ENCODE measurements around the gene FAM107B.
A peak's percentile ranks its signal among the peaks of the same experiment; 100 is the strongest.

The FAM107B gene

DNA sequence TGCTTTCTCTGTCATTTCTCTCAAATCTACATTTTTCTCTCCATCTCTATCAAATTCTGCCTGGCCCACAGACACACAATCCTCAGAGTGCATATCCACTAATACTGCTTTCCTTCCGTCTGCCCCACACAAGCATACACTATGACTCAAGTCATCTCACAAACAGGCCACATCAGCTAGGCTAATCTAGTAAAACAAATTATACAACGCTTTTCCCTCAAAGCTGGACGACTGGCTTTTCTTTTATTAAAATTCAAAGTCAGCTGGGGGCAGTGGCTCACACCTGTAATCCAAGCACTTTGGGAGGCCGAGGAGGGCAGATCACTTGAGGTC, 161.1 kb downstream of the FAM107B start:
- no peak overlapping the region for H3K4me3 ChIP-seq (ENCODE audit: low read depth in 1 of 2, low read length in 1 of 2)
- no peak for TF ChIP-seq CTCF (IDR thresholded peaks at IDR 0.05)
- H3K4me1 ChIP-seq (ENCODE audit: control insufficient read depth in 1 of 2, insufficient read depth in 1 of 2, low read depth in 1 of 2, low read length in 1 of 2), result peaks cover 70 to 84% of the 10 kb centered on the region in 2 experiments
- peak overlapping the region; percentile 72 for H3K27ac ChIP-seq
- H3K36me3 ChIP-seq, result no peaks in the 10 kb centered on the region
- H3K9me3 ChIP-seq, result no peaks in the 10 kb centered on the region
- H3K27me3 ChIP-seq, result no peaks in the 10 kb centered on the region

DNA sequence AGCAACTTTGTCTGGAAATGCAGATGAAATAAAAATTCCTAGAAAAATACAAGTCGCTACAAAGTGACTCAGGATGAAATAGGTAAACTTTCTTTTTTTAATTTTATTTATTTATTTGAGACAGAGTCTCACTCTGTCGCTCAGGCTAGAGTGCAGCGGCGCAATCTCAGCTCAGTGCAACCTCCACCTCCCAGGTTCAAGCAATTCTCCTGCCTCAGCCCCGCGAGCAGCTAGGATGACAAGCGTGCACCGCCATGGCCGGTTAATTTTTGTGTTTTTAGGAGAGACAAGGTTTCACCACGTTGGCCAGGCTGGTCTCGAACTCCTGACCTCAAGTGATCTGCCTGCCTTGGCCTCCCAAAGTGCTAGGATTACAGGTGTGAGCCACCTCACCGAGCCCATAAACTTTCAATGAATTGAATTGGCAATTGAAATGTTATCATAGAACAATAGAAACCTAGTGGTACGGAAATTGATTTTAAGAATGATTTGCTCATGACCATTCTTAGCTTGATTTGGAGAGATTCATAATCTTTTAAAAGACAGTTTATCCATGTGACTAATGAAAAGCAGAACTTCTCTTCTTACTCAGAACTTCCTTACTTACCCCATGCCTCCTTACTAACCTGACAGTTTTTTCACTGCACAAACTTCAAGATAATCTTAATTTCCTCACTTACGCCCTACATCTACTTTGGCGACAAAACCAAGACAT, 161.7 kb downstream of the FAM107B start:
- peak overlapping the region; percentile 72 for H3K27ac ChIP-seq
- H3K9me3 ChIP-seq, result no peaks in the 10 kb centered on the region
- H3K4me1 ChIP-seq (ENCODE audit: control insufficient read depth in 1 of 2, insufficient read depth in 1 of 2, low read depth in 1 of 2, low read length in 1 of 2), result peaks cover 70 to 84% of the 10 kb centered on the region in 2 experiments
- TF ChIP-seq CTCF (IDR thresholded peaks at IDR 0.05), result no peak
- no peaks in the 10 kb centered on the region for H3K36me3 ChIP-seq
- H3K4me3 ChIP-seq (ENCODE audit: low read depth in 1 of 2, low read length in 1 of 2), result no peak overlapping the region
- H3K27me3 ChIP-seq, result no peaks in the 10 kb centered on the region

DNA sequence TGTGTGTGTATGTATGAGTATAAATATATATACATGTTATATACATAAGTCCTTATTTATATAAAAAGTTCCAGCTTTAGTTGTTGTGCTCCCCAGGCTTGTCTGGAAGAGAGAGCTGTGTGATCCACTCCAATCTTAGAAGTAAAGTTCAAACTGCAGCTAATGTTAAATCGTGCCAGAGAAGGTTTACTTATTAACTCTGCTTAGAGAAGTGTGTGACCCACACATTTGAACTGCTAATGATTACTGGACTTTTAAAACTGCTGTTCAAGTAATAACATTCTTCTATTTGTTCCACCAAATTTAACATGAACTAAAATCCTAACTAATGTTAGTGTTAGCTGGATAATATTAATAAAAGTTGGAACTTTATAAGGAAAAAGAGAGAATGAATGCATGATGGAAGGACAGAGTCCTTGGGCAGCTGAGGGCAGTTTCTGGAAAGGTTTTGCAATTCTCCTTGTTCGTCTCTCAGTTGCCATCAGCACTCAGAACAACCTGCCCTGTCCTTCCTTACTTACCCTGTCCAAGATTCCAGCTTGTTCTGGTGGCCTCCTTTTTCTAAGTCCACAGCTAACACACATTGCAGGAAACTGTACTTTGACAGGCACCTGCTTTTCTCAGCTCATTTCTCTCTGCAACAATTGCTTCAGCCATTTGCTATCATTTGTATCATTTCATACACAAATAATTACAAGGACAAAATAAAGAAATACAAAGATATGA, 162.6 kb downstream of the FAM107B start:
- H3K4me3 ChIP-seq (ENCODE audit: low read depth in 1 of 2, low read length in 1 of 2), result no peak overlapping the region
- no peaks in the 10 kb centered on the region for H3K36me3 ChIP-seq
- no peaks in the 10 kb centered on the region for H3K9me3 ChIP-seq
- no peaks in the 10 kb centered on the region for H3K27me3 ChIP-seq
- peak overlapping the region; percentile 72 for H3K27ac ChIP-seq
- peaks cover 64 to 80% of the 10 kb centered on the region in 2 experiments for H3K4me1 ChIP-seq (ENCODE audit: control insufficient read depth in 1 of 2, insufficient read depth in 1 of 2, low read depth in 1 of 2, low read length in 1 of 2)
- TF ChIP-seq CTCF (IDR thresholded peaks at IDR 0.05), result no peak

- H3K9me3 ChIP-seq, result no peaks in the 10 kb centered on the region
- H3K4me3 ChIP-seq (ENCODE audit: low read depth in 1 of 2, low read length in 1 of 2), result no peak overlapping the region
- H3K36me3 ChIP-seq, result no peaks in the 10 kb centered on the region
- peaks cover 60 to 63% of the 10 kb centered on the region in 2 experiments for H3K4me1 ChIP-seq (ENCODE audit: control insufficient read depth in 1 of 2, insufficient read depth in 1 of 2, low read depth in 1 of 2, low read length in 1 of 2)
- peak overlapping the region; percentile 74 for H3K27ac ChIP-seq
- H3K27me3 ChIP-seq, result no peaks in the 10 kb centered on the region
- TF ChIP-seq CTCF (IDR thresholded peaks at IDR 0.05), result no peak
These were observed 165.5 kb downstream of the FAM107B start for GRCh38 chr10:14609178-14609577.

DNA sequence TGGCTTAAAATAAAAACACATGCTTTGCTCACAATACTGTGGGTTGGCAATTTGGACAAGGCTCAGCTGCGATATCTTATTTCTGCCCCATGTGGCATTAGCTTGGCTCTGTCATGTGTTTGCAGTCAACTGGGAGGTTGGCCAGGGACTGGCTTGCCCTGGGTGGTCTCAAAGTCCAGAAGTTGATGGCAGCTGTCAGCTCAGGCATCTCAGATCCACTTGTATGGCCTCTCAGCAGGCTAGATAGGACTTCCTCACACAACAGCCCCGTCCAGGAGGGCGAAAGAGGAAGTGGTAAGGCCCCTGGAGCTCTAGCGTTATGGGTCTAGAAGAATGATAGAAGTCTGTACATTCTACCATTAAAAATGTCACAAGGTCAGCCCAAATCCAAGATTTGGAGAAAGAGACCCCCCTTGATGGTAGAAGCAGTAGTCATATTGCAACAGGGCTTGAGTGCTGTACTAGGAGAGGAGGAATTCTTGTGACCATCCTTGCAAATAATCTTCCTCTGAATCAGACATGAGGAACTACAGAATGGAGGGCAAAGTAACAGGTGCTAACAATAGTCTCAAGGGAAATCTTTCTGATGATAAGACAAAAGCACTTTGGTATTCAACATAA, 166.2 kb downstream of the FAM107B start:
- no peaks in the 10 kb centered on the region for H3K27me3 ChIP-seq
- H3K4me3 ChIP-seq (ENCODE audit: low read depth in 1 of 2, low read length in 1 of 2), result peak overlapping the region in 1 of 2 experiments; percentile 7
- H3K36me3 ChIP-seq, result no peaks in the 10 kb centered on the region
- H3K9me3 ChIP-seq, result no peaks in the 10 kb centered on the region
- TF ChIP-seq CTCF (IDR thresholded peaks at IDR 0.05), result no peak
- peak overlapping the region; percentile 74 for H3K27ac ChIP-seq
- H3K4me1 ChIP-seq (ENCODE audit: control insufficient read depth in 1 of 2, insufficient read depth in 1 of 2, low read depth in 1 of 2, low read length in 1 of 2), result peaks cover 56 to 58% of the 10 kb centered on the region in 2 experiments
